Measurements from ENCODE around the gene STOX1. TPM values are rescaled to one million over a fixed set of nuclear protein-coding genes. Genes with fewer than 3 reads are reported as not detected.
"Not testable (repeated sequence)": the region's sequence is repeated elsewhere in the genome, so short reads cannot be mapped to it uniquely, and the experiment has no call there.

STOX1 gene
- total RNA-seq, 1 donor from 2014 or later, result 8.0 TPM

DNA sequence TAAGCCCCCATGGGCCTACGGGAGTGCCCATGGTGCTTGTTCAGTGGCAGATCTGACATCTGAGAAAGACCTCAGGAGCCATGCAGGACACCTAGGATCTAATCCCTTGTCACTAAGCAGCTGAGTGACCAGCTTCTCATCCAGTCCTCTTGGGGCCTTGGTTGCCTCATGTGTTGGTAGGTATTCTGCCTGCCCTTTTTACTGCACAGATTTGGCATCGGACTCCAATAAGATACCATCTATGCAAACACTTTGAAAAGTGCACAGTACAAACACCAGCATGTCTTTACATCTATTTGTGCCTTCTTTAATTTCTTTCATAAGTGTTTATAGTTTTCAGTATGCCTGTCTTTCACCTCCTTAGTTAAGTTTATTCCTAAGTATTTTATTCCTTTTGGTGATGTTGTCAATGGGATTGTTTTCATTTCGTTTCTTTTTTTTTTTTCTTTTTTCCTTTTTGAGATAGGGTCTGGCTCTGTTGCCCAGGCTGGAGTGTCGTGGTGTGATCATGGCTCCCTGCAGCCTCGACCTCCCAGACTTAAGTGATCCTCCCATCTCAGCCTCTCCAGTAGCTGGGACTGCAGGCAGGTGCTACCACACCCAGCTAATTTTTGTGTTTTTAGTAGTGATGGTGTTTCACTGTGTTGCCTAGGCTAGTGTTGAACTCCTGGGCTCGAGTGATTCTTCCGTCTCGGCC is 10.4 kb downstream of the STOX1 start:
- H3K4me3 Mint-ChIP-seq (ENCODE audit: low read depth), result no peak overlapping the region
- no peak overlapping the region for H3K27ac Mint-ChIP-seq
- TF ChIP-seq, protein P1, sequence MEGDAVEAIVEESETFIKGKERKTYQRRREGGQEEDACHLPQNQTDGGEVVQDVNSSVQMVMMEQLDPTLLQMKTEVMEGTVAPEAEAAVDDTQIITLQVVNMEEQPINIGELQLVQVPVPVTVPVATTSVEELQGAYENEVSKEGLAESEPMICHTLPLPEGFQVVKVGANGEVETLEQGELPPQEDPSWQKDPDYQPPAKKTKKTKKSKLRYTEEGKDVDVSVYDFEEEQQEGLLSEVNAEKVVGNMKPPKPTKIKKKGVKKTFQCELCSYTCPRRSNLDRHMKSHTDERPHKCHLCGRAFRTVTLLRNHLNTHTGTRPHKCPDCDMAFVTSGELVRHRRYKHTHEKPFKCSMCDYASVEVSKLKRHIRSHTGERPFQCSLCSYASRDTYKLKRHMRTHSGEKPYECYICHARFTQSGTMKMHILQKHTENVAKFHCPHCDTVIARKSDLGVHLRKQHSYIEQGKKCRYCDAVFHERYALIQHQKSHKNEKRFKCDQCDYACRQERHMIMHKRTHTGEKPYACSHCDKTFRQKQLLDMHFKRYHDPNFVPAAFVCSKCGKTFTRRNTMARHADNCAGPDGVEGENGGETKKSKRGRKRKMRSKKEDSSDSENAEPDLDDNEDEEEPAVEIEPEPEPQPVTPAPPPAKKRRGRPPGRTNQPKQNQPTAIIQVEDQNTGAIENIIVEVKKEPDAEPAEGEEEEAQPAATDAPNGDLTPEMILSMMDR (IDR thresholded peaks at IDR 0.05; ENCODE audit: unreplicated experiment), result no peak
- DNase-seq (ENCODE audit: low spot score, unreplicated experiment), result no peak
- no peaks in the 10 kb centered on the region for H3K4me1 Mint-ChIP-seq (ENCODE audit: low read depth)
- H3K36me3 Mint-ChIP-seq (ENCODE audit: insufficient read depth), result no peaks in the 10 kb centered on the region
- no peaks in the 10 kb centered on the region for H3K9me3 Mint-ChIP-seq (ENCODE audit: low read depth)
- no peaks in the 10 kb centered on the region for H3K27me3 Mint-ChIP-seq

DNA sequence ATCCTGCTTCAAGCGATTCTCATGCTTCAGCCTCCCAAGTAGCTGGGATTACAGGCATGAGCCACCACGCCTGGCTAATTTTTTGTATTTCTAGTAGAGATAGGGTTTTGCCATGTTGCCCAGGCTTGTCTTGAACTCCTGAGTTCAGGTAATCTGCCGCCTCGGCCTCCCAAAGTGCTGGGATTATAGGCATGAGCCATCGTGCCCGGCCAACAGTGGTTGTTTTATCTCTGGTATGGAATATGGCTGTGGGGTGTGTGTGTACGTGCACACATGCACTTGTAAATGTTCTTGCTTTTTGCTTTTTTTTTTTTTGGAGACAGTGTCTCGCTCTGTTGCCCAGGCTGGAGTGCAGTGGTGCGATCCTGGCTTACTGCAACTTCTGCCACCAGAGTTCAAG is 13.3 kb downstream of the STOX1 start:
- not testable (repeated sequence) for DNase-seq (ENCODE audit: low spot score, unreplicated experiment); H3K9me3 Mint-ChIP-seq (ENCODE audit: low read depth); H3K27ac Mint-ChIP-seq; H3K27me3 Mint-ChIP-seq; H3K4me1 Mint-ChIP-seq (ENCODE audit: low read depth); H3K4me3 Mint-ChIP-seq (ENCODE audit: low read depth); H3K36me3 Mint-ChIP-seq (ENCODE audit: insufficient read depth)

DNA sequence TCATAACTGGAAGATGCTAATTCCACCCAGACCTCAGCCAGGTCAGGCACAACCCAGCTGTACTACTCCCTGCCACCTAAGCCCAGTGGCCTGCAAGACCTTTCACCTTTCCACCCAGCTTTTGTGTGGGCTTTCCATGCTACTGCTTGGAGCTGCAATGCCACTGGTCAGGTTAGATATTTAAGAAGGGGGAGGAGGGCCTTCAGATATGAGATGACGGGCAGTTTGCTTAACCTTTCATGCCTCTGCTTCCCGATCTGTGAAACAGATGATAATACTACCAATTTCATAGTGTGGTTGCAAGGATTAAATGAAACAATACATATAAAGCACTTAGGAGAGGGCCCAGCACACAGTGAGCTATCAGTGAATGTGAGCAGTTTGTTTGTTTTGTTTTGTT is 20.9 kb downstream of the STOX1 start:
- DNase-seq (ENCODE audit: low spot score, unreplicated experiment), result no peak
- Mint-ChIP-seq H3K27ac (no peak overlapping the region), H3K9me3 (ENCODE audit: low read depth) (no peaks in the 10 kb centered on the region), H3K4me1 (ENCODE audit: low read depth) (peaks cover 10% of the 10 kb centered on the region), H3K4me3 (ENCODE audit: low read depth) (no peak overlapping the region), H3K36me3 (ENCODE audit: insufficient read depth) (no peaks in the 10 kb centered on the region), H3K27me3 (no peaks in the 10 kb centered on the region)
- TF ChIP-seq, protein P1 (IDR thresholded peaks at IDR 0.05; ENCODE audit: unreplicated experiment), result no peak

DNA sequence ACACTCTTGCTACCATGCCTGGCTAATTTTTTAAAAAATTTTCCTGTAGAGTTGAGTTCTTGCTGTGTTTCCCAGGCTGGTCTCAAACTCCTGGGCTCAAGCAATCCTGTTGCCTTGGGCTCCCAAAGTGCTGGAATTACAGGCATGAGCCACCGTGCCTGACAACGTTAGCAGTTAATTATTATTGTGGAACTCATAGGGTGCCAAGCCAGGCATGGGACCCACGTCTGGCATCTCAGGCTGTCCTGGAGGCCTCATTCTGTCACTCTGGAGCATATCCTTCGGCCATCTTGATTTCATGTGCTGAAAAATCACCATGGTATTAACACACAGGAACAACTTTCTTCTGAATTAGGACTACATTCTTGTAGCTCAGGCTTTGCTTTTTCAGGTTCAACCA is 21.5 kb downstream of the STOX1 start:
- no peak overlapping the region for H3K27ac Mint-ChIP-seq
- TF ChIP-seq, protein P1 (IDR thresholded peaks at IDR 0.05; ENCODE audit: unreplicated experiment), result no peak
- H3K27me3 Mint-ChIP-seq, result no peaks in the 10 kb centered on the region
- no peaks in the 10 kb centered on the region for H3K9me3 Mint-ChIP-seq (ENCODE audit: low read depth)
- no peak overlapping the region for H3K4me3 Mint-ChIP-seq (ENCODE audit: low read depth)
- H3K4me1 Mint-ChIP-seq (ENCODE audit: low read depth), result peaks cover 10% of the 10 kb centered on the region
- no peak for DNase-seq (ENCODE audit: low spot score, unreplicated experiment)
- no peaks in the 10 kb centered on the region for H3K36me3 Mint-ChIP-seq (ENCODE audit: insufficient read depth)

DNA sequence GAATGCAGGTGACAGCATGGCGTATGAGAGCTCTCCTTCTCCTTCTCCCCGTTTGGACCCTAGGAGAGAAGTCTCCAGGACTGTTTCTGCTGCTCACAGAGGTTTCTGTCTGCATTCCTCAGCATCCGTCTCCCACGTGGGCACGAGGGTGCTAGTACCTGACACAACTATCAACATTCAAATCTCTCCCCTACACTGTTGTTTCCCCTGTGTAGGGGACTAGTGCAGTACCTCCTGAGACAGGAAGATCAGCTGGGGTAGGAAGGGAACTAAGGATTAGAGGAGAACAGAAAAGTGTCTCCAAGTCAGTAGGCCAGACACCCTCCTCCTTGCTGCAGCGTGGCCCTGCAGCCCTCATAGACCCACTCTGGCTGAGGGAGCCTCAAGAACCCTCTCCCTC is 29.0 kb downstream of the STOX1 start:
- Mint-ChIP-seq H3K36me3 (ENCODE audit: insufficient read depth) (peaks cover 13% of the 10 kb centered on the region), H3K9me3 (ENCODE audit: low read depth) (peaks cover 15% of the 10 kb centered on the region), H3K27me3 (no peaks in the 10 kb centered on the region), H3K27ac (no peak overlapping the region), H3K4me3 (ENCODE audit: low read depth) (no peak overlapping the region), H3K4me1 (ENCODE audit: low read depth) (no peaks in the 10 kb centered on the region)
- TF ChIP-seq, protein P1 (IDR thresholded peaks at IDR 0.05; ENCODE audit: unreplicated experiment), result no peak
- no peak for DNase-seq (ENCODE audit: low spot score, unreplicated experiment)

DNA sequence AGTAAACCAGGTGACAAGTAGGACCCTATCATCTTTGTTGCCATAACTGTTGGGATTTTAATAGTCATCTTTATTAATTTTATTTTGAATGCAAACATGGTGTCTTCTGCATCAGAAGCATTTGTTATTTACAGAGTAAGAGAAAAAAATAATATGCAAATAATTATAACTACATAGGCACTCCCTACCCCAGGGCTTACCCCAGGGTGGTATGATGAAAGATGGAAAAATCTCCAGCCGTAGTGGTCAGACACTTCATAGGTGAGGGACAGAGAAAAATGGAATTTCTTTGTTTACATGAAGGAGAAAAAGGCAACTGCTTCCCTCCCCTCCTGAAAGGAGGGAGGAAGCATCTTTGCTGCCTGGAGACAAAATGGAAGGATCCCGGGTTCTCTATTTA is 29.7 kb downstream of the STOX1 start:
- TF ChIP-seq, protein P1 (IDR thresholded peaks at IDR 0.05; ENCODE audit: unreplicated experiment), result no peak
- Mint-ChIP-seq H3K27ac (no peak overlapping the region), H3K27me3 (no peaks in the 10 kb centered on the region), H3K9me3 (ENCODE audit: low read depth) (peaks cover 21% of the 10 kb centered on the region), H3K36me3 (ENCODE audit: insufficient read depth) (peaks cover 19% of the 10 kb centered on the region), H3K4me3 (ENCODE audit: low read depth) (no peak overlapping the region), H3K4me1 (ENCODE audit: low read depth) (no peaks in the 10 kb centered on the region)
- no peak for DNase-seq (ENCODE audit: low spot score, unreplicated experiment)
